Measurements from ENCODE around the gene LUZP2.

The LUZP2 gene

GRCh38 chr11:24496736-24497725 is at the start of gene LUZP2:
Gene LUZP2, plus strand, starts transcription at chr11:24497053.
- in situ Hi-C loops (cut with HindIII; ENCODE audit: low sequenced_read_pairs): no loop called here

GRCh38 chr11:24453129-24453718 is 43.6 kb upstream of the LUZP2 start:
- in situ Hi-C loops (cut with HindIII; ENCODE audit: low sequenced_read_pairs): no loop called here

- in situ Hi-C loops (cut with HindIII; ENCODE audit: low sequenced_read_pairs): no loop called here
These were observed 38.9 kb upstream of the LUZP2 start for GRCh38 chr11:24457985-24458384.

- in situ Hi-C loops (cut with HindIII; ENCODE audit: low sequenced_read_pairs): no loop called here
These were observed 26.4 kb upstream of the LUZP2 start for GRCh38 chr11:24470431-24470830.

GRCh38 chr11:24471084-24471483 is 25.8 kb upstream of the LUZP2 start:
- in situ Hi-C loops (cut with HindIII; ENCODE audit: low sequenced_read_pairs): no loop called here

- in situ Hi-C loops (cut with HindIII; ENCODE audit: low sequenced_read_pairs): no loop called here
These were observed 18.1 kb upstream of the LUZP2 start for GRCh38 chr11:24478718-24479117.

- in situ Hi-C loops (cut with HindIII; ENCODE audit: low sequenced_read_pairs): no loop called here
These were observed 7.4 kb upstream of the LUZP2 start for GRCh38 chr11:24489477-24489876.

- in situ Hi-C loops (cut with HindIII; ENCODE audit: low sequenced_read_pairs): no loop called here
These were observed 492 bp upstream of the LUZP2 start for GRCh38 chr11:24496386-24496735.

- in situ Hi-C loops (cut with HindIII; ENCODE audit: low sequenced_read_pairs): no loop called here
These were observed 978 bp downstream of the LUZP2 start for GRCh38 chr11:24497831-24498230.

- in situ Hi-C loops (cut with HindIII; ENCODE audit: low sequenced_read_pairs): no loop called here
These were observed 5.6 kb downstream of the LUZP2 start for GRCh38 chr11:24502425-24502824.

GRCh38 chr11:24509114-24509513 is 12.3 kb downstream of the LUZP2 start:
- in situ Hi-C loops (cut with HindIII; ENCODE audit: low sequenced_read_pairs): no loop called here

GRCh38 chr11:24511511-24511910 is 14.7 kb downstream of the LUZP2 start:
- in situ Hi-C loops (cut with HindIII; ENCODE audit: low sequenced_read_pairs): no loop called here

- in situ Hi-C loops (cut with HindIII; ENCODE audit: low sequenced_read_pairs): no loop called here
These were observed 16.8 kb downstream of the LUZP2 start for GRCh38 chr11:24513479-24514218.

GRCh38 chr11:24514219-24514594 is 17.4 kb downstream of the LUZP2 start:
- in situ Hi-C loops (cut with HindIII; ENCODE audit: low sequenced_read_pairs): no loop called here

GRCh38 chr11:24515632-24516031 is 18.8 kb downstream of the LUZP2 start:
- in situ Hi-C loops (cut with HindIII; ENCODE audit: low sequenced_read_pairs): no loop called here

- in situ Hi-C loops (cut with HindIII; ENCODE audit: low sequenced_read_pairs): no loop called here
These were observed 19.8 kb downstream of the LUZP2 start for GRCh38 chr11:24516638-24517037.

GRCh38 chr11:24521601-24522000 is 24.7 kb downstream of the LUZP2 start:
- in situ Hi-C loops (cut with HindIII; ENCODE audit: low sequenced_read_pairs): no loop called here

GRCh38 chr11:24524156-24524555 is 27.3 kb downstream of the LUZP2 start:
- in situ Hi-C loops (cut with HindIII; ENCODE audit: low sequenced_read_pairs): no loop called here

GRCh38 chr11:24531528-24531927 is 34.7 kb downstream of the LUZP2 start:
- in situ Hi-C loops (cut with HindIII; ENCODE audit: low sequenced_read_pairs): no loop called here

- in situ Hi-C loops (cut with HindIII; ENCODE audit: low sequenced_read_pairs): no loop called here
These were observed 46.9 kb downstream of the LUZP2 start for GRCh38 chr11:24543771-24544170.

- in situ Hi-C loops (cut with HindIII; ENCODE audit: low sequenced_read_pairs): no loop called here
These were observed 59.8 kb downstream of the LUZP2 start for GRCh38 chr11:24556693-24557092.

- in situ Hi-C loops (cut with HindIII; ENCODE audit: low sequenced_read_pairs): no loop called here
These were observed 62.5 kb downstream of the LUZP2 start for GRCh38 chr11:24559315-24559714.

Data from DLD1 (cell line).